Hematopoietic multipotent progenitor cell treated with erythropoietin and hydrocortisone succinate and interleukin-3 and kit ligand, for 8 days (in vitro differentiated cells): ENCODE data around the gene AGTPBP1.

ENCODE experiments used
- DNase-seq: peaks from one replicate; pipeline ENCODE4 v3.0.0-alpha.2; 2015

AGTPBP1 gene

GRCh38 chr9:85528607-85529006, 213.1 kb downstream of the AGTPBP1 start:
- DNase-seq = no peak

GRCh38 chr9:85528142-85528541, 213.6 kb downstream of the AGTPBP1 start:
- DNase-seq = no peak

- no peak for DNase-seq
Observed at GRCh38 chr9:85527331-85528020, 214.3 kb downstream of the AGTPBP1 start.

- DNase-seq = no peak
Observed at GRCh38 chr9:85524531-85524930, 217.2 kb downstream of the AGTPBP1 start.

- DNase-seq = no peak
Observed at GRCh38 chr9:85523202-85523601, 218.6 kb downstream of the AGTPBP1 start.

- no peak for DNase-seq
Observed at GRCh38 chr9:85522459-85523092, 219.2 kb downstream of the AGTPBP1 start.

- DNase-seq = no peak
Observed at GRCh38 chr9:85521371-85522197, 220.2 kb downstream of the AGTPBP1 start.

GRCh38 chr9:85516976-85517637, 224.6 kb downstream of the AGTPBP1 start:
- DNase-seq = no peak

GRCh38 chr9:85516455-85516854, 225.3 kb downstream of the AGTPBP1 start:
- no peak for DNase-seq

GRCh38 chr9:85515021-85515420, 226.7 kb downstream of the AGTPBP1 start:
- no peak for DNase-seq

GRCh38 chr9:85514256-85514655, 227.5 kb downstream of the AGTPBP1 start:
- DNase-seq = no peak

GRCh38 chr9:85511746-85512145, 230.0 kb downstream of the AGTPBP1 start:
- DNase-seq = no peak

GRCh38 chr9:85510830-85511504, 230.8 kb downstream of the AGTPBP1 start:
- peak; percentile 39 for DNase-seq

- DNase-seq = no peak
Observed at GRCh38 chr9:85508616-85509015, 233.1 kb downstream of the AGTPBP1 start.

- DNase-seq = no peak
Observed at GRCh38 chr9:85505612-85506011, 236.1 kb downstream of the AGTPBP1 start.

GRCh38 chr9:85502815-85503655, 238.7 kb downstream of the AGTPBP1 start:
- DNase-seq = peak; percentile 10

- DNase-seq = no peak
Observed at GRCh38 chr9:85501882-85502281, 239.9 kb downstream of the AGTPBP1 start.

- DNase-seq = no peak
Observed at GRCh38 chr9:85501456-85501855, 240.3 kb downstream of the AGTPBP1 start.
